NCI-H146 treated with DMSO at 0.1 percent for 48 hours (cell line): ENCODE results near the gene MCEE.
A peak's percentile ranks its signal among the peaks of the same experiment; 100 is the strongest.
"Not testable (repeated sequence)": the region's sequence is repeated elsewhere in the genome, so short reads cannot be mapped to it uniquely, and the experiment has no call there.

Experiments used
- DNase-seq: peaks from one replicate; lab custom pipeline; 2025; ENCODE audit not compliant: unreplicated experiment; lab: John Stamatoyannopoulos, UW

Gene MCEE

GRCh38 chr2:71130152-71130904 lies at the start of gene MCEE, which contains the start of gene MPHOSPH10:
TSS of gene MCEE (minus strand) at chr2:71130229. CDS start at chr2:71130219, 10 bp downstream.
TSS of gene MPHOSPH10 (plus strand) at chr2:71130634. CDS start at chr2:71130666, 32 bp downstream.
- peak; percentile 77 for DNase-seq

- peak; percentile 3 for DNase-seq
Observed at GRCh38 chr2:71178836-71179235, 48.8 kb upstream of the MCEE start.

- DNase-seq: no peak
Observed at GRCh38 chr2:71174207-71174606, 44.2 kb upstream of the MCEE start.

- no peak for DNase-seq
Observed at GRCh38 chr2:71173096-71173495, 43.1 kb upstream of the MCEE start.

- no peak for DNase-seq
Observed at GRCh38 chr2:71166812-71167211, 36.8 kb upstream of the MCEE start.

- DNase-seq: peak; percentile 20
Observed at GRCh38 chr2:71157124-71157793, 27.2 kb upstream of the MCEE start.

- DNase-seq: peak; percentile 85
Observed at GRCh38 chr2:71156573-71156972, 26.5 kb upstream of the MCEE start.

GRCh38 chr2:71155846-71156245 lies 25.8 kb upstream of the MCEE start:
- DNase-seq: no peak

GRCh38 chr2:71154798-71155197 lies 24.8 kb upstream of the MCEE start:
- DNase-seq: peak; percentile 11

GRCh38 chr2:71154279-71154678 lies 24.2 kb upstream of the MCEE start:
- DNase-seq: no peak

- no peak for DNase-seq
Observed at GRCh38 chr2:71153585-71154224, 23.7 kb upstream of the MCEE start.

GRCh38 chr2:71151620-71152019 lies 21.6 kb upstream of the MCEE start:
- no peak for DNase-seq

GRCh38 chr2:71150082-71150816 lies 20.2 kb upstream of the MCEE start:
- no peak for DNase-seq

- no peak for DNase-seq
Observed at GRCh38 chr2:71148506-71149063, 18.6 kb upstream of the MCEE start.

GRCh38 chr2:71143782-71144181 lies 13.8 kb upstream of the MCEE start:
- no peak for DNase-seq

GRCh38 chr2:71136174-71136573 lies 6.1 kb upstream of the MCEE start:
- no peak for DNase-seq

GRCh38 chr2:71133603-71134002 lies 3.6 kb upstream of the MCEE start:
- no peak for DNase-seq

GRCh38 chr2:71131387-71132166 lies 1.5 kb upstream of the MCEE start:
- DNase-seq: not testable (repeated sequence)

- DNase-seq: peak; percentile 32
Observed at GRCh38 chr2:71130905-71131244, 846 bp upstream of the MCEE start.

- peak; percentile 59 for DNase-seq
Observed at GRCh38 chr2:71129902-71130151, 202 bp downstream of the MCEE start.
